Suprapubic skin (tissue), 4 donors: ENCODE data around the gene ITFG2. TPM values are rescaled to one million over a fixed set of nuclear protein-coding genes. Genes with fewer than 3 reads are reported as not detected.
"Not testable (repeated sequence)": the region's sequence is repeated elsewhere in the genome, so short reads cannot be mapped to it uniquely, and the experiment has no call there.

Experiments used
- DNase-seq, 2 donors: peaks; one replicate each; pipeline ENCODE4 v3.0.0-alpha.2; 2019; ENCODE audit warnings: low spot score in 2 of 2
- H3K27ac ChIP-seq: fragments of 200-600 bp; sonication (generic); one replicate; pipeline ENCODE4 v1.5.1; 2019
- H3K27me3 ChIP-seq: fragments of 200-600 bp; sonication (generic); one replicate; pipeline ENCODE4 v1.5.1; 2019
- H3K36me3 ChIP-seq: fragments of 200-600 bp; sonication (generic); one replicate; pipeline ENCODE4 v1.5.1; 2019
- H3K4me1 ChIP-seq: fragments of 200-600 bp; sonication (generic); one replicate; pipeline ENCODE4 v1.5.1; 2019
- H3K4me3 ChIP-seq: fragments of 200-600 bp; sonication (generic); one replicate; pipeline ENCODE4 v1.5.1; 2019; ENCODE audit warnings: mild to moderate bottlenecking
- H3K9me3 ChIP-seq: fragments of 200-600 bp; sonication (generic); one replicate; pipeline ENCODE4 v1.5.1; 2019
- CTCF ChIP-seq, 2 donors: fragments of 200-600 bp in 1 of 2; fragments of 450-650 bp in 1 of 2; sonication (generic) in 1 of 2; IDR thresholded peaks; one replicate each; pipeline ENCODE4 v1.5.1; 2016 to 2019; ENCODE audit warnings: antibody characterized with exemption in 2 of 2, mild to moderate bottlenecking in 1 of 2, moderate library complexity in 1 of 2
- EP300 ChIP-seq: sonication (generic); formaldehyde crosslinking; IDR thresholded peaks from one replicate; pipeline ENCODE4 v1.6.1; 2017; ENCODE audit warnings: antibody characterized with exemption
- POLR2A ChIP-seq, 2 donors: fragments of 450-650 bp; IDR thresholded peaks; one replicate each; pipeline ENCODE4 v1.6.1; 2017; ENCODE audit warnings: antibody characterized with exemption in 2 of 2, mild to moderate bottlenecking in 2 of 2, moderate library complexity in 2 of 2
- POLR2AphosphoS5 ChIP-seq, 3 donors: sonication (generic); formaldehyde crosslinking; IDR thresholded peaks; one replicate each; pipeline ENCODE4 v1.6.1; 2017; ENCODE audit warnings: antibody characterized with exemption in 3 of 3
- WGBS: methylation state at CpG from one replicate; pipeline ENCODE4 v1.1.5; 2018; 5-methylcytosine and 5-hydroxymethylcytosine counted together
- total RNA-seq, 4 donors: library from RNA; depleted of rRNA; stranded (reverse); fragments of >200 nt; gene quantifications; one replicate each; pipeline ENCODE4 v1.1.0, GENCODE V29; 2016

ITFG2 gene
- total RNA-seq, 4 donors from 2014 or later = 22.4 to 93.3 (median 35.8) TPM

GRCh38 chr12:2769866-2770533, 42.5 kb upstream of the ITFG2 start:
- H3K4me1 ChIP-seq = no peaks in the 10 kb centered on the region
- no peak overlapping the region for H3K4me3 ChIP-seq
- no peaks in the 10 kb centered on the region for H3K9me3 ChIP-seq
- H3K27me3 ChIP-seq = no peaks in the 10 kb centered on the region
- H3K36me3 ChIP-seq = no peaks in the 10 kb centered on the region
- H3K27ac ChIP-seq = no peak overlapping the region
- TF ChIP-seq POLR2AphosphoS5 (IDR thresholded peaks at IDR 0.05) (no peak), POLR2A (IDR thresholded peaks at IDR 0.05) (no peak), EP300 (no peak), CTCF (IDR thresholded peaks at IDR 0.05) (no peak)
- WGBS = 74% methylated on average over 11 of the region's 11 CpGs
- DNase-seq = no peak

- WGBS = 100% methylated on average over 3 of the region's 3 CpGs
These were observed 41.9 kb upstream of the ITFG2 start for GRCh38 chr12:2770544-2770943.

DNA sequence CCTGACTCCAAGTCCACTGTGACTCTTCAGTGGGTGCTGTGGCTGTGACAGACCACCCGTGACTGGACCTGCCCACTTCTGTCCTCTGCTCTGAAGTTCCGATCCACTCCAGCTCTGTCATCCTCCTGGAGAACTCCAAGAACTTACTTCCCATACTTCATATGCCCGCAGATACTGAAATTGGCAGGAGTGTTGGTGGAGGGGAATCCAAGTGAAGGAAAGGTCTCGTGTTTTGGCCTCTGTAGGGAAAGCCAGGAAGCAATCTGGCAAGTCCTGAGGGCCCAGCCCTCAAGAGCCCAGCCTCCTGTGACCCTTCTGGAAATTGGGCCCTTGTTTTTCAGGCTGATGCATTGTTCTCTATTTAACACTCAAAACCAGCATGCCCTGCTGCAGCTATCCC, 40.1 kb upstream of the ITFG2 start:
- no peaks in the 10 kb centered on the region for H3K9me3 ChIP-seq
- no peak for TF ChIP-seq CTCF (IDR thresholded peaks at IDR 0.05)
- no peak for TF ChIP-seq POLR2A (IDR thresholded peaks at IDR 0.05)
- TF ChIP-seq POLR2AphosphoS5 (IDR thresholded peaks at IDR 0.05) = no peak
- no peak for TF ChIP-seq EP300
- no peaks in the 10 kb centered on the region for H3K4me1 ChIP-seq
- DNase-seq = no peak
- no peak overlapping the region for H3K4me3 ChIP-seq
- H3K36me3 ChIP-seq = no peaks in the 10 kb centered on the region
- H3K27me3 ChIP-seq = no peaks in the 10 kb centered on the region
- 64% methylated on average over 4 of the region's 4 CpGs for WGBS
- no peak overlapping the region for H3K27ac ChIP-seq

More at GRCh38 chr12:2770544-2770943, 41.9 kb upstream of the ITFG2 start:
- not testable (repeated sequence) for H3K27me3 ChIP-seq, H3K36me3 ChIP-seq, H3K4me1 ChIP-seq, H3K9me3 ChIP-seq, DNase-seq, H3K27ac ChIP-seq, H3K4me3 ChIP-seq

DNA sequence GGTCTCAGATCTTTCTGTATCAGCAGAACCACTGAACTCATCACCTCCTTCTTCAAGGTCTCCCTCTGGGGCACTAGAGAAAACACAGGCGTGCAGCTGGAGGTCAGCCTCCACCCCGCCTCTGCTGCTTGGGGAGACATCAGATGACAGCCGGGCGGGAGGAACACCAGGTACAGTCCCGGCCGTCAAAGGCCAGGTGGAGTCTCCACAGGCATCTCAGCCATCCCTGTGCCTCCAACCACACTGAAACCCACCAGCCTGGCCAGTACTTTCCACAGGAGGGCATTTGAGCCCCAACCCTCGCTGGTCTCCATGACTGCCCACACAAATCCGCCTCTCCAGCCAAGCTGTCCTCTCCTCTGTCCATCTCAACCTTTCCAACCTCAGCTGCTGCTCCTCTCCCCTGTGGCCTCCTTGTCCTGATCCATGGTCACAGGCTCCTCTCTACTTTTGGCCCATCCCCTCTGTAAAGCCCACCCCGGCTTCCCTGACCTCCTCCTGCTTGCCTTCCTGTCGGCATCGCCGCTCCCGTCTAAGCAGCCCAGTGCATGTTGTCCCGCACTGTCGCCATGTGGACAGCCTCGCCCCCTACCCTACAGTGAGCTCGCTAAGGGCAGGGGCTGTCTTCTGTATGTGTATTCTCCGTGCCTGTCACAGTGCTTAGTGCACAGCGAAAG, 39.1 kb upstream of the ITFG2 start:
- 90% methylated on average over 17 of the region's 19 CpGs for WGBS
- Histone ChIP-seq H3K9me3 (no peaks in the 10 kb centered on the region), H3K27ac (no peak overlapping the region), H3K4me3 (no peak overlapping the region), H3K36me3 (no peaks in the 10 kb centered on the region), H3K4me1 (no peaks in the 10 kb centered on the region), H3K27me3 (no peaks in the 10 kb centered on the region)
- DNase-seq = no peak
- no peak for TF ChIP-seq CTCF (IDR thresholded peaks at IDR 0.05)
- TF ChIP-seq POLR2AphosphoS5 (IDR thresholded peaks at IDR 0.05) = no peak
- TF ChIP-seq EP300 = no peak
- TF ChIP-seq POLR2A (IDR thresholded peaks at IDR 0.05) = no peak

- Histone ChIP-seq H3K4me1 (no peaks in the 10 kb centered on the region), H3K36me3 (no peaks in the 10 kb centered on the region), H3K27me3 (no peaks in the 10 kb centered on the region), H3K27ac (no peak overlapping the region), H3K4me3 (no peak overlapping the region), H3K9me3 (no peaks in the 10 kb centered on the region)
- no peak for DNase-seq
- WGBS = 86% methylated on average over 7 of the region's 8 CpGs
- TF ChIP-seq EP300 (no peak), POLR2AphosphoS5 (IDR thresholded peaks at IDR 0.05) (no peak), CTCF (IDR thresholded peaks at IDR 0.05) (no peak), POLR2A (IDR thresholded peaks at IDR 0.05) (no peak)
These were observed 37.0 kb upstream of the ITFG2 start for GRCh38 chr12:2775431-2775830.
